ENCODE results near the gene CXCL16.

- TF ChIP-seq CTCF (conservative IDR thresholded peaks at IDR 0.05; ENCODE audit: low read depth, low read length) (no peak), EZH2phosphoT487 (IDR thresholded peaks at IDR 0.05; ENCODE audit: borderline replicate concordance, low read length) (no peak)
Observed at GRCh38 chr17:4716081-4716480, 23.6 kb downstream of the CXCL16 start.
